ENCODE measurements around the gene LRRN4CL. TPM values are rescaled to one million over a fixed set of nuclear protein-coding genes. Genes with fewer than 3 reads are reported as not detected.

The LRRN4CL gene
- total and polyA plus RNA-seq, 9 of the 15 experiments (the other 6 are each of a cell fraction or from before 2014, with no cell fraction given) = 0.03 to 0.11 (median 0.05) TPM; not detected in 4

- Histone ChIP-seq H3K9me3 (replicated peaks; ENCODE audit: control insufficient read depth, insufficient read depth, low read depth, low read length) (no peaks in the 10 kb centered on the region), H3K27ac (ENCODE audit: extremely low read depth, low read depth, low read length) (peak overlapping the region; percentile 96), H3K4me1 (replicated peaks in 1 of 2; ENCODE audit: control insufficient read depth in 2 of 2, insufficient read depth in 2 of 2, low read length in 2 of 2) (peaks cover 12 to 32% of the 10 kb centered on the region in 2 experiments), H3K9me1 (ENCODE audit: control insufficient read depth, insufficient read depth, low read length) (no peaks in the 10 kb centered on the region), H3K4me2 (ENCODE audit: insufficient read depth, low read length) (peak overlapping the region; percentile 99), H4K20me1 (replicated peaks; ENCODE audit: control insufficient read depth, insufficient read depth, low read length) (peaks cover 20% of the 10 kb centered on the region), H3K79me2 (ENCODE audit: control insufficient read depth, insufficient read depth, low read length) (peaks cover 67% of the 10 kb centered on the region), H3K9ac (ENCODE audit: insufficient read depth in 1 of 2, low read depth in 2 of 2, low read length in 2 of 2) (peak overlapping the region; percentile 97 to 99), H3K4me3 (peak overlapping the region; percentile 97), H3K27me3 (ENCODE audit: control insufficient read depth in 2 of 2, insufficient read depth in 2 of 2, low read length in 2 of 2) (no peaks in the 10 kb centered on the region), H3K36me3 (ENCODE audit: control insufficient read depth, insufficient read depth, low read length) (peaks cover 67% of the 10 kb centered on the region), H2AFZ (ENCODE audit: low read depth, low read length) (peak overlapping the region; percentile 62)
- TF ChIP-seq ZSCAN29 (IDR thresholded peaks at IDR 0.05) (no peak), MED1 (CRISPR knock-in tag; IDR thresholded peaks at IDR 0.05; ENCODE audit: borderline replicate concordance) (no peak), ZNF717 (CRISPR knock-in tag; IDR thresholded peaks at IDR 0.05) (no peak), GABPB1 (CRISPR knock-in tag; IDR thresholded peaks at IDR 0.05) (0 out of 2 replicates have a peak, but pooled peaks have one; percentile 11), BRCA1 (IDR thresholded peaks at IDR 0.05) (no peak), BRCA1 (CRISPR knock-in tag; IDR thresholded peaks at IDR 0.05) (no peak), HDAC2 (IDR thresholded peaks at IDR 0.05) (no peak), SMAD1 (IDR thresholded peaks at IDR 0.05; ENCODE audit: low read depth, low read length, partially characterized antibody) (no peak), PTBP1 (IDR thresholded peaks at IDR 0.05; ENCODE audit: low read depth, low read length) (no peak), FUS (optimal IDR thresholded peaks at IDR 0.05; ENCODE audit: low read depth, low read length) (no peak), ZNF780A (CRISPR knock-in tag; IDR thresholded peaks at IDR 0.05) (no peak), HNRNPH1 (optimal IDR thresholded peaks at IDR 0.05; ENCODE audit: low read depth, low read length) (no peak), HNRNPUL1 (IDR thresholded peaks at IDR 0.05; ENCODE audit: low read length) (0 out of 2 replicates have a peak, but pooled peaks have one; percentile 67), YBX1 (IDR thresholded peaks at IDR 0.05) (no peak), MAFF (IDR thresholded peaks at IDR 0.05; ENCODE audit: low read length) (no peak), ZNF551 (CRISPR knock-in tag; IDR thresholded peaks at IDR 0.05) (no peak), EGR1 (conservative IDR thresholded peaks at IDR 0.05) (no peak), FOXK1 (CRISPR knock-in tag; IDR thresholded peaks at IDR 0.05; ENCODE audit: borderline replicate concordance) (0 out of 2 replicates have a peak, but pooled peaks have one; percentile 44)
- 1% methylated on average over 11 of the region's 11 CpGs for WGBS (ENCODE audit: insufficient coverage, low coverage, missing lambda C conversion rate)
- intact Hi-C loops (cut with micrococcal nuclease) (no loop called here), in situ Hi-C loops (cut with MboI) (no loop called here)
- FAIRE-seq (peak; percentile 23), DNase-seq (ENCODE audit: extremely low read depth in 1 of 4, low spot score in 3 of 4) (no peak), ATAC-seq (peak; percentile 1)
- no TSS peak for BruUV-seq (replicated peaks)
- POLR2A ChIA-PET = interaction anchor here (0.5 to 4.5 kb wide), 11 partner anchors 9 to 166 kb away, joined by 3 to 83 read pairs (median 6); partner anchors contain the start of genes B3GAT3, BSCL2, C11orf98 and CSKMT
- CTCF ChIA-PET (ENCODE audit: low intra/inter-chr PET ratio) = interaction anchor here (1.1 kb wide), 1 partner anchor 33 kb away, joined by 3 read pairs; the partner anchor contains the start of gene ROM1
Measured at GRCh38 chr11:62645671-62645945, 43.7 kb downstream of the LRRN4CL start.

Measured in K562 (cell line).